OCI-LY3 (cell line): ENCODE results near the gene LCK.

Experiments used
- CTCF ChIP-seq: fragments of 200-600, 300-600 bp; sonication (generic); IDR thresholded peaks from 2 replicates; pipeline ENCODE4 v1.5.1; 2014; ENCODE audit warnings: antibody characterized with exemption, low read length, low read depth
- EZH2phosphoT487 ChIP-seq: fragments of 200-600 bp; shearing (Covaris generic); IDR thresholded peaks from 2 replicates; pipeline ENCODE4 v1.6.1; 2018; ENCODE audit warnings: antibody characterized with exemption, mixed run types, low read depth

DNA sequence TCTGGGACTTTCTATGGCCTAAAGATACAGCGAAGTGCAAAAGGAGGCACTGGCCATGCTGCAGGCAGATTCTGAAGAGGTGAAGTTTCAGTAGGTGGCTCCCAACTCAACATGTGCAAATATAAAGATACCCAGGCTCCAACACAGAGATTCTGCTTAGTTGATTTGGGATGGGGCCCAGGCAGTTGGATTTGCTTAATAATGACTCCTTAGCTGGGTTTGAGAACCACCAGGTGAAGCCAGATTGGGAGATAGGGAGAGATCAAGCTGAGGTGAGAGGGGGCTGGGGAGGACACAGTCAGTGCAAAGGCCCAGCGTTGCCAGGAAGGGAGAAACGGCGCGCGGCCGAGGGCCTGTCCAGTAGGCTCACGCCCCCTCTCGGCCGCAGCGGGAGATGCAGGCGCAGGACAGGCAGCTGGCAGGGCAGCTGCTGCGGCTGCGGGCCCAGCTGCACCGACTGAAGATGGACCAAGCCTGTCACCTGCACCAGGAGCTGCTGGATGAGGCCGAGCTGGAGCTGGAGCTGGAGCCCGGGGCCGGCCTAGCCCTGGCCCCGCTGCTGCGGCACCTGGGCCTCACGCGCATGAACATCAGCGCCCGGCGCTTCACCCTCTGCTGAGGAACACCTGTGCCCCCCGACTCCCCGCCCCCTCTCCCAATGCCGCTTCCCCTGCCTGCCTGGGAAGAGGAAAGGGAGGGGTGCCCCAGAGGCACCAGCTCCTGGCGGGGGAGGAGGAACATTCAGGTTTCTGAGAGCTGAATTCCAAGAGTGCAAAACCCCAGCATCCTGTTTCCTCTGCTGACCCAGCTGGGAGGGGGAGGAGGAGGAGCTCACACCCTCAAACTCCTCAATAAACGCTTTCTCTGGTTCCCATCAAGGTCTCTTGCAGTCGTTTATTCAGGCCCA is 2.8 kb upstream of the LCK start:
- peak; percentile 54 for TF ChIP-seq CTCF
- no peak for TF ChIP-seq EZH2phosphoT487
